RKO (cell line): Measurements from ENCODE around the gene FBXL2.

Source experiments
- DNase-seq: peaks from one replicate; pipeline ENCODE4 v3.0.0-alpha.2; 2016; ENCODE audit warnings: low spot score

FBXL2 gene, protein sequence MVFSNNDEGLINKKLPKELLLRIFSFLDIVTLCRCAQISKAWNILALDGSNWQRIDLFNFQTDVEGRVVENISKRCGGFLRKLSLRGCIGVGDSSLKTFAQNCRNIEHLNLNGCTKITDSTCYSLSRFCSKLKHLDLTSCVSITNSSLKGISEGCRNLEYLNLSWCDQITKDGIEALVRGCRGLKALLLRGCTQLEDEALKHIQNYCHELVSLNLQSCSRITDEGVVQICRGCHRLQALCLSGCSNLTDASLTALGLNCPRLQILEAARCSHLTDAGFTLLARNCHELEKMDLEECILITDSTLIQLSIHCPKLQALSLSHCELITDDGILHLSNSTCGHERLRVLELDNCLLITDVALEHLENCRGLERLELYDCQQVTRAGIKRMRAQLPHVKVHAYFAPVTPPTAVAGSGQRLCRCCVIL

DNA sequence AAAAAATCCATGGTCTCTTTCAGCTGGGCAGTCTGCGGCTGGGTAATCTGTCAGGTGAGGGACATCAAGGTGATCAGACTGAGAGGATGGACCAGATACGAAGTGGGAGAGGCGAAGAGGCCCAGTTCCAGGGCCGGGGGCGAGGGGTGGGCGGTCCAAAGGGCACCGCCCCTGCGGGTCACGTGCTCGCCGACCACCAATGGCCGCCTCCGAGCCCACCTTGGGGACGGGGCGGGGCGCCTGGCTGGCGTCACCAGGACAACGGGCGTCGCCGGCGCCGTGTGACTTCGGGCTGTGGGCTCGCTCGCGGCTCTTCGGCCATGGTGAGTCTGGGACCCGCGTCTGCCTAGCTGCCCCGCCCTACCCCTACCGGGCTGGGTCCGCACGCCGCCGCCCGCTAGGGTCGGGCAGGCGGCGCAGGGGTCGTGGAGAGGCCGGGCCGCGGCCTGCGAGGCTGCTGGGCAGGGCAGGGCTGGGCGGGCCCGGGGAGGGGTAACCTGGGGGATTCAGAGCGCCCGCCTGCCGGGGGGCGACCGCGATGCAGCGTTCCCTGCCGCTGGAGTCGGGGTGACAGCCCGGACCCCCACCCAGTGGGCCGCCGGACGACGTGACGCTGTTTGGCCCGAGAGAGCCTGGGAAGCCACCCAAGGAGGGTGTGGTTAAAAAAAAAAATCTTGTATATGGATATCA, at the start of gene FBXL2:
FBXL2 (plus strand) TSS at position 250 of the 690 bp plus-strand sequence; CDS start at position 321, 71 bp downstream.
- DNase-seq, result no peak

DNA sequence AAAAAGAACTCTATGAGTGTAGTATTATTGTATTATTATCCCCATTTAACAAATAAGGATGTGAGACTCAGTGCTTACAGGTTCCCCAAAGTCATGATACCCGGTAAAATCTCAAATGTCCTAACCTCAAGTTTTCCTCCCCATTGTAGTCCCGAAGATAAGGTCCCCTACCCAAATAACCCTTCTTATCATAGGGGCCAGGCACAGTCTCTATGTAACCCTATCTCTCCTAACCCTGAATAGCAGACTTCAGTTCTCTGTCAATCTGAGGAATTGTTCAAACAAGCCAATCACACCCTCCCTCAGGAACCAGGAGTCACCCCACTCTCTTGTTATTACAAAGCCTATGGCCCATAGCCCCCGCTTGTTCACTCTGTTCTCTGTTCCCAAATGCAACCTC, 48.2 kb upstream of the FBXL2 start:
- no peak for DNase-seq

DNA sequence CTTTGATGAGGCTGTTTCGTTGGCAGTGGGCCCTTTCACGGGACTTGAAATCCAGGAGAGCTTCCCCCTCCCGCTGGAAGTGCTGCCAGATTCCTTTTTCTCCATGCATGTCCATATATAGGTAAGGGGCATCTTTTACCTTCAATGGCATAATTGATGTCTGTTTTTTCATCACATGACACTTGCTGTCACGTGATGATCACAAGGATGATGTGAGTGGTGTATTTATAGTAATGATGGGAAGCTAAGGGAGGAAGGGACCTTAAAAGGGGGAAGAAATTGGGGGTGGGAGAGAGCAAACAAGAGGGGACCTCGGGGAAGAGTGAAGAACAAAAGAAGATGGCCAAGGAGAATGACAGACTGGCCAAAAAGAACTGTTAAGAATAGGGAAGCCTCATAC, 47.3 kb upstream of the FBXL2 start:
- no peak for DNase-seq

DNA sequence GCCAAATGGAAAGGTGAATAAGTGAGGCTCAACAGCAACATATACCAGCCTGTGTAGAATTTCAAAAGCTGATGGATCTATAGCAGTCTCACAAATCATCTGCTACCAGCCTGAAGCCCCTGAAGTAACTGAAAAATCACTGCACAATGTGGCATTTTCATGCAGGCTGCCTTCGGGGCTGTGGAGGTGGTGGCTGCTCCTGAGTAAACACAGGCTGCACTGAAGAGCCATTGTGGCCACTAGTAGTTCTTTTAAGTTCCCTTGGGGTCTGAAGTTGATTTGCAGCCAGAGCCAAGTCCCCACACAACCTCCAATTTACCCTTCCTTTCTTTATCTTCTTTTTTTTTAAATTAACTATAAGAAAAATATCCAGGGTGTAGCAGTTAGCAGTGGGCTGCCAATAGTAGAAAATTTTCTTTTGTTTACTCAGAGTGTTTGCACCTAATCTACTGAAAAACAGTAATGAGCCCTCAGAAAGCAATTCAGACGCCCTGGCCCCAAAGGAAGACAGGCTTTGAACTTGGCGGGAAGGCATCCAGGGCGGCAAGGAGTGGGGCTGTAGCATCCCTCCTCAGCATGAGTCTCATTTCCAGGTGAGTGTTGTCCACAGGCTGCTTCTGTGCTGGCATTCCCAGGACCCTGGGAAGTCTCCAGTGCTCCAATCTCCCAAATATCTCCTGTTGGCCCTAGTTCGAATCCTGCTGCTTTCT, 45.3 kb upstream of the FBXL2 start:
- DNase-seq, result no peak

DNA sequence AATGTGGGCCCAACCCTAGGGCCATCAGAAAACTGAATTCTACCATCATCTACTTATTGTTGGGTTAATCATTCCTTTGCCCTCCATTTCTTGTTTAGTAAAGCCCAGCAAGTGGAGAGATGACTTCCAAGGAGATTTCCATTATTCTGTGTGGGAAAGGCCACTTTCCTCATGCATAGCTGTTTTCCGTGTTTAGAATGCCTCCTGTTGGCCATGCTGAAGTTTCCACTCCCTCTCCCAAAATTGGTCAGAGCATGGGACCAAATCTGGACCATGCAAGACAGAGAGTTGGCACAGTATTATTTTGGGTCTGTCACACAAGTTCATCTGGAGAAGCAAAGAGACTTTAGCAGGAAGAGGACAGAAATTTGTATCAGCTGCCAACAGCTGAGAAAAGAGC, 43.4 kb upstream of the FBXL2 start:
- DNase-seq, result no peak

DNA sequence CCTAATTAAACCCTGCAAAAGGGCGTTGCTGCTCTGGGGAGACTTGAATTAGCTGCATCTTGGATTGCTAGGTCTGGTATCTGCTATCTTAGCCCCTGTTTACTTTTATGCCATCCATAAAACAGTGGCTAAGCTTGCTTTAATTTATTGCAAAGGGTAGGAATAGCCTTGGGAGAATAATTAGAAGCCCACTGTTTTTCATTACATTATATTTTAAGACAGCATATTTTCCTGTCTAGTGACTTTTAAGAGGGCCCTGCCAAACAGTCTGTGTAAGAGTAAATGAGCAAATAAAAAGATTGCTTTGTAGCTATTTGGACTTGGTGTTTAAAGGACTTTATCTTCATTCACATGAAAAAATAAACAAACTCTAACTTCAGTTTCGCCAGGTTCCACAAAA, 41.2 kb upstream of the FBXL2 start:
- no peak for DNase-seq

DNA sequence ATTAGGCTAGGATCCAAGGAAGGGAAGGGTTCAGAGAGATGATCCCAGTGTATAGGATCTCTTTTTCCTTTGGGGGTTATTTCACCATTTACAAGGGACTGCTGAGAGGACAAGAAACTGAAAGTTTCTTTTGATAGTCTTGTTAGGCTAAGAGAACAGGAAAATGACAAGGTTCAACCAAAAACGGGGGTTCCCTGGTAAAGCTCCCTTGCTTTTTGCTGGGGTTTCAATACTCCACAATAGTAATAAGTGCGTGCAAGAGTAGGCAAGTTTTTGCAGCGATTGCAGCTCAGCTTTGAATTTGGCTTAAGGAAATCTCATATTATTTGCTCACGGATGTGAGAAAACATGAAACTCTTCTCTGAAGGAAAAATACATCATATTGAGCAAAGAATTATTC, 39.8 kb upstream of the FBXL2 start:
- DNase-seq, result no peak

DNA sequence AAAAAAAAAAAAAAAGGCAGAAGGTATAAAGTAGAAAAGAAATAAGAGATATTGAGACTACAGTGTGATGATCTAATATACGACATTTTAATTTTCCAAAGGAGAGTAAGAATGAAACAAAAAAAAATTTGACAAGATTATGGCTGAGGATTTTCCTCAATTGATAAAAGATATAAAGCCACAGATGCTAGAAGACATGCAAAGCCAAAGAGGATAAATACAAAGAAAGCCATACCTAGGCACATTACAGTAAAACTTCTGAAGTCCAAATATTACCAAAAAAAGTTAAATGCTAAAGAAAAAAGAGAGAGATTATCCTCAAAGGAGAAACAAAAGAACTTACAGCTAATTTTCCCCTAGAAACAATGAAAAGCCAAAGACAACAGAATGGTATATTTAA, 38.3 kb upstream of the FBXL2 start:
- no peak for DNase-seq

DNA sequence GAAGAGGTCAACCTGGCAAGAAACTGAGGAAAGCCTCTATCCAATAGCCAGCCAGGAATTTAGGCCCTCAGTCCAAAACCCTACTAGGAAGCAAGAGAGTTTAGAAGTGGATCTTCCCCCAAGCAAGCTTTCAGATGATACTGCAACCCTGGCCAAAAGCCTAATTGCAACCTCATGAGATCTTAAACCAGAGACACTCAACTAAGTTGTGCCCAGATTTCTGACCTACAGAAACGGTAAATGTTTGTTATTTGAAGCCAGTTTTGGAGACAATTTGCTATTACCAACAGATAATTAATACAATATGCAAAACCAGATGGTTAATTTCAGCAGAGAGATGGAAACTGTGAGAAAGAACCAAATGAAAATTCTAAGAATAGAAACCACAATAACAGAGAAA, 37.0 kb upstream of the FBXL2 start:
- no peak for DNase-seq

DNA sequence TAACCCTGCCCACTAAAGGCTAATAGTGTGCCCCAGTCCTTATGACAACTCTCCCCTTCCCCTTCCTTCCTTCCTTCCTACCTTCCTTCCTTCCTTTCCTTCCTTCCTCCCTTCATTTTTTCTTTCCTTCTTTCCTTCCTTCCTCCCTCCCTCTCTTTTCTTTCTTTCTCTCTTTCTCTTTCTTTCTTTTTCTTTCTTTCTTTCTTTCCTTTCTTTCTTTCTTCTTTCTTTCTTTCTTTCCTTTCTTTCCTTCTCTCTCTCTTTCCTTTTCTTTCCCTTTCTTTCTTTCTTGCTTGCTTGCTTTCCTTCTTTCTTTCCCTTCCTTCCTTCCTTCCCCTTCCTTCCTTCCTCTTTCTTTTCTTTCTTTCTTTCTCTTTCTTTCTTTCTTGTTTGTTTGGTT, 30.5 kb upstream of the FBXL2 start:
- DNase-seq, result no peak

DNA sequence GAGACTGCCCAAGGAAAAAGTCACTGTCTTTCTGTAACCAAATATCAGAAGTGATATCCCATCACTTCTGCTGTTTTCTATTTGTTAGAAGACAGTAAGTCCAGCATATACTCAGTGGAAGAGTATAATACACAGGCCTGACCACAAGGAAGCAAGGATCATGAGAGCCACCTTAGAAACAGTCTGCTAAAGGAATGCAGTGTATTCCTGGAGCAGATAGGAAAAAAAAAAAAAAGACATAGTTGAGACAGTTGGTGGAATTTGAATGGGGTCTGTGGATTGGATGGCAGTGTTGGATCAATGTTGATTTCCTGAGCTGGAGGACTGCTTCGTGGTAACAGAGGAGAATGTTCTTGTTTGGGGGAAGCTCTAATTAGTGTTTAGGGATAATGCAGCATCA, 26.5 kb upstream of the FBXL2 start:
- DNase-seq, result no peak

DNA sequence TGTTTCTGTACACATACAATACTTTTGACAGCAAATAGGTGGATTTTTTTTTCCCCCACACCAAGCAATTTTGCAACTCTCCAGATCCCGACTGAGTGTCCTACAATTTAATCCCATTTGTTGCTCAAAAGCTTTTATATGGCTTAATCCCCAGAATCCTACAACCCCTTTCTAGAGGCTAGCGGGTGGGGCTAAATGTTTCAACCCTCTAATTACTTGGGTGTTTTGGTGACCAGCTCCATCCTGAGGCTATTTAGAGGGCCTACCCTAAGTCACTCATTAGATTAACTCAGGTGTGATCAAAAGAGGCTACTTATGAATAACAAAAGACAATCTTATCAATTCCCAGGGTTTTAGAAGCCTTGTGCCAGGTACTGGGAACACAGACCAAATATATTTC, 21.0 kb upstream of the FBXL2 start:
- no peak for DNase-seq

DNA sequence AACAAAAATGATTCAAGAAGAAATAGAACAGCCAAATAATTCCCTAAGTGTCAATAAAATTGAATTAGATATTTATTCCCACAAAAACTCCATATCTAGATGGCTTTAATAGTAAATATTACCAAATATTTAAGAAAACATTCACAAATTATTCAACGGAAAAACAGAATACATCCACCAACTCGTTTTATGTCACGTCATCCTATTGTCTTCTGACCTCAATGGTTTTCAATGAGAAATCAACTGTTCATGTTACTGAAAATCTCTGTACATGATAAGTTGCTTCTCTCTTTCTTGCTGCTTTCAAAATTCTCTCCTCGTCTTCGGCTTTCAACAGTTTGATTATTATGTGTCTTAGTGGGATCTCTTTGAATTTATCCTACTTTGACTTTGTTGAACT, 17.1 kb upstream of the FBXL2 start:
- DNase-seq, result no peak

DNA sequence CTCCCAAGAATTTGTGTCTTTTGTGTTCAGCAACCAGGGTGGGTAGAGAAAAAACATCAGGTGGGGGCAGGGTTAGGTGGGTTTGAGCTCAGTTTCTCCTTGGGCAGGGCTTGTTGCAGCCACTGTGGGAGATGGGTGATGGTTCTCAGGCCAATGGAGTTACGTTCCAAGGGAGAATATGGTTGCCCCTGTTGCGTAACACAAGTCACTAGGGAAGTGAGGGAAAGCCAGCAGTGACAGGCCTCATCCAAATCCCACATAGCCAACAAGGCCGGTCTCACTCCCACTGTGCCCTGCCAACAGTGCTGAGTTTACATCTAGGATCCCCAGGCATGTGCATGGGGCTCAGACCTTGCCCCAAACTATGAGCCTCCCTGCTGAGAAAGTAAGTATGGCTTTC, 7.9 kb upstream of the FBXL2 start:
- no peak for DNase-seq

DNA sequence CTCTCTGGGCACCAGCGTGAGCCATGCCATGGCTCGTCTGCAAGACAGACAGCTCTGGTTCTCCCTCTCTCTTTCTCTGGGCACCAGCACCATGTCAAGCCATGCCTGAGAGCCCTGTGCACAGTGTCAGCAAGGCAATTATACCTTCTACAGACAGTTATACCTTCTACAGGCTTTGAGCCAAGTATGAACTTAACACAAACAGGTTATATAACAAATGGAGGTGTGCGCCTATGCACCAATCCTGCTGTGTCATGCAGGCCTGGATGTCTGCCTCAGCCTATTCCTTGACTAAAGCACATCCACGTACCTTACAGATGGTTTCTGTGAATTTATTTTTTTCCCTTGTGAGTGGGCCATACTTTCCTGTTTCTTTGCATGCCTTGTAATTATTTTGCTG, 5.9 kb upstream of the FBXL2 start:
- DNase-seq, result no peak

DNA sequence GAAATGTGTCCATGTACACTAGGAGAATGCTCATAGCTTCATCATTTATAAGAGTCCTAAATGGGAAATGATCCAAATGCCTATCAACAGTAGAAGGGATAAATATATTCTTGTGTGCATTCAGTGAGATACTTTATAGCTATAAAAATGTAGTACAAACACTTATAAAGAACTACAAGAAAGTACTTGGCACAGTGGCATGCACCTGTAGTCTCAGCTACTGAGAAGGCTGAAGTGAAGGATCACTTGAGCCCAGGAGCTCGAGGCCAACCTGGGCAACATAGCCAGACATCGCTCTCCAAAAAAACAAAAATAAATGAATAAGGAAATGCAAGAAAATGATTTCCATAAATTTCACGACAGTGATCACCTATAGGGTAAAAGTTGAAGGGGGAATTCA, 3.6 kb upstream of the FBXL2 start:
- no peak for DNase-seq

DNA sequence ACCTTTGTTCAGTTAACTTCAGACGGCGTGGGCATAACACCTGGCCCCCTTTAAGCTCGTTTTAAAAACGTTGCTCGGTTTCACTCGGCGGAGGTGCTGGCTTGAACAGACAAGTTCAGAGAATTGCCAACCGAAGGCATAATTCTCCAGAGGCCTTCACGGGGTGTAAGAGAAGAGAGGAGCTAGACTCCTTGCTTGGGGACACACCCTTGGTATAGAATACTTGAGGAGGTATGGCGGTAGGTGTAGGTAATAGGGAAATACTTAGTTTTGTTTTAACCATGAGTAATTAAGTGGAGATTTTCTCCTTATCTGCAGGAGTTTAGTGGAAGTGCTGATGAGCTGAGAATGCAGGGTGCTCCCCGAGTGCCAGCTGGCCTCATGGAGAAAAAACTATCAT, 921 bp downstream of the FBXL2 start:
- DNase-seq, result no peak

DNA sequence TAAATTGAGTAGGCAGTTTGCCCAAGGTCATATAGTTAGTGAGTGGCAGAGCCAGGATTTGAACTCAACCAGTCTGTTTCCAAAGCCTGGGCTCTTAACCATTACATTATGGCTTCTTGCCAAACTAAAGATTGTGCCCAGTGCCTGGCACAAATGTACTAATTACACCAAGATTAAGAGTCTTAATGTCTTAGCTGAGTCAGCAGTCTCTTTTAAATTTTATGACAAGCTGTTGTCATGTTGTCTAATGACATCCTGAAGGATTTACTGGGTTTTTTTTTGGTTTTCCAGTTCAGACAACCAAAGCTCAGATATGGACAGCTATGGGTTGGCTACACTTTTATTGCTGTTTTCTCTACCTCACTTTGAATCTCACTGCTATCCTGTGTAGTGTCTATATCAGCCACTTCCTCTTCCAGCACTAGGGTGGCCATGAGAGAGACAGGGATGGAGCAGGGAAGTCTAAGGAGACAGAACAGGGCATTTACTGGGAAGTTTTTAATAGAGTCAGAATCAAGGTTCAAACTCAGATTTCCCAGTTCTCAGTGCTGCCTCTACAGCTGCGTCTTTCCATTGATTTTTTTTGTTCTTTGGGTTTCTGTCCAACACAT, 10.5 kb downstream of the FBXL2 start:
- no peak for DNase-seq

DNA sequence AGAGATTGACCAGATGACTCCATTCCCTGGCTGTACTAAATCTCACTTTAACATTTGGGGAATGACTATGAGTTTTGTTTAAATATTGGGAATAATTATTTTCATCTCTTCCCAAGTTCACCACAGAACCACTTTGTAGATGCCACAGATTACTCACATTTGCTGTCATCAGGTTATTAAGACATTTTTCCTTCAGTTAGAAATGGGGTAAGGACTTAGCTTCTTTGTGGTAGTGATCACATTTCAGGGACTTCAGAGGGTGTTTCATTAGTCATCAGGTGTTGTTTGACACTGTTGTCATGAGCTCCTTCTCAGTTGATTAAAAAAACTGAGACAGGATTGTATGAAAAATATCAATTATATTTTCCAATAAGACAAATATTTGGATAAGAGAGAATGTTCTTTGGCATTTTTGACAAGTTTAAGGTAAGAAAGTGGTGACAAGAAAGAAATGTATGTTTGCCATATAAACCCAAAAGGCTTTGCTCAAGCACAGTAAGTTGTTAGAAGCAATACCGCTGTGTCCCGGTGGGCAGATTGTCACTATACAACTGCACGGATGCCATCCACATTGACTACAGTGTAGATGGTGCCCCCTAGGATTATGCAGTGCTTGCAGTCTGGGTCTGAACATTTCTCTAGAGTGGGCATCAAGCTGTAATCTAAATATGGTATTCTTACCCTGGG, 22.3 kb downstream of the FBXL2 start:
- DNase-seq, result no peak

DNA sequence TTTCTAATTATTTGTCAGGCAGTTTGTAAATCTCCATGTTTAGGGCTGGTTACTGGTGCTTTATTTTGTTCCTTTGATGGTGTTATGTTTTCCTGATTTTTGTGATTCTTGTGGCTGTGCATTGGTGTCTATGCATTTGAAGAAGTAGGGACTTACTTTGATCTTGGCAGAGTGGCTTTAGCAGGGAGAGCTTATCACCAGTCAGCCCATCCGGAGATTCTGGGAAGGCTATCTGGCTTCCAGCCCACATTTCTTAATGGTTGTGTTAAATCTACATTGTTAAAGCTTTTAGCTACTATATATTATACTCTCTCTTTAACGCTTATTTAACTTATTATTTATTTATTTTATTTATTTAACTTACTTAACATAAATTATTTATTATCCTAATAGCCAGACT, 35.1 kb downstream of the FBXL2 start:
- DNase-seq, result no peak

DNA sequence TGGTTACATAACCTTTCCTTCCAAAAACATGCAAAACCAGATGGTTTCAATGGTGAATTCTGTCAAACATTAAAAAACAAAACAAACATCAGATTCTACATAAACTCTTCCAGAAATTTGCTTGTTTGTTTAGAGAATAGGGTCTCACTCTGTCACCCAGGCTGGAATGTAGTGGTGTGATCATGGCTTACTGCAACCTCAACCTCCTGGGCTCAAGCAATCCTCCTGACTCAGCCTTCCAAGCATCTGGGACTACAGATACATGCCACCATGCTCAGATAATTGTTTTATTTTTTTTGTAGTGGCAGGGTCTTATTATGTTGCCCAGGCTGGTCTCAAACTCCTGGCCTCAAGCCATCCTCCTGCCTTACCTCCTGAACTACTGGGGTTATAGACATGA, 36.1 kb downstream of the FBXL2 start:
- no peak for DNase-seq

DNA sequence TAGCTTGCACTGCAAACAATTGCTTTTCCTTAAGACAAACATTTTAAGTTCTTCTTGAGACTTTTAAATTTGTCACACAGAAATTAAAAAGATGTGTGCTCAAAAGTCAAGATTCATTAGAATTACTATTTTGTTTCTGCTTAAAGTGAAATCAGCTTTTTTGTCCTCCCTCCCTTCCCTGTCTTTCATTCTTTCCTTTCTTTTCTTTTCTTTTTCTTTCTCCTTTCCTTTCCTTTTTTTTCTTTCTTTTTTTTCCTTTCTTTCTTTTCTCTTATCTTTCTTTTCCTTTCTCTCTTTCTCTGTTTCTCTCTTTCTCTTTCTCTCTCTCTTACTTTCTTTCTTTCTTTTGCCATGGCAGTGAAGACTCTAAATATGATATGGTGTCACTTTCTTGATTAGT, 37.8 kb downstream of the FBXL2 start:
- no peak for DNase-seq
